ENCODE data around the gene MICALL2.

The MICALL2 gene

GRCh38 chr7:1425292-1426136 is 33.8 kb downstream of the MICALL2 start:
- H3K4me3 ChIP-seq (ENCODE audit: low read depth, low read length) = no peak overlapping the region
- TF ChIP-seq CTCF (IDR thresholded peaks at IDR 0.05; ENCODE audit: low read depth, low read length) = no peak
- in situ Hi-C loops (cut with HindIII; ENCODE audit: low sequenced_read_pairs) = no loop called here
- no peak for DNase-seq (ENCODE audit: low read depth, low spot score)

GRCh38 chr7:1424041-1424440 is 35.2 kb downstream of the MICALL2 start:
- in situ Hi-C loops (cut with HindIII; ENCODE audit: low sequenced_read_pairs) = no loop called here
- no peak for DNase-seq (ENCODE audit: low read depth, low spot score)
- no peak overlapping the region for H3K4me3 ChIP-seq (ENCODE audit: low read depth, low read length)
- TF ChIP-seq CTCF (IDR thresholded peaks at IDR 0.05; ENCODE audit: low read depth, low read length) = no peak

- no peak for TF ChIP-seq CTCF (IDR thresholded peaks at IDR 0.05; ENCODE audit: low read depth, low read length)
- in situ Hi-C loops (cut with HindIII; ENCODE audit: low sequenced_read_pairs) = no loop called here
- no peak overlapping the region for H3K4me3 ChIP-seq (ENCODE audit: low read depth, low read length)
- no peak for DNase-seq (ENCODE audit: low read depth, low spot score)
Observed at GRCh38 chr7:1423264-1423811, 35.9 kb downstream of the MICALL2 start.

- H3K4me3 ChIP-seq (ENCODE audit: low read depth, low read length) = no peak overlapping the region
- no peak for TF ChIP-seq CTCF (IDR thresholded peaks at IDR 0.05; ENCODE audit: low read depth, low read length)
- in situ Hi-C loops (cut with HindIII; ENCODE audit: low sequenced_read_pairs) = no loop called here
- DNase-seq (ENCODE audit: low read depth, low spot score) = no peak
Observed at GRCh38 chr7:1422512-1423263, 36.6 kb downstream of the MICALL2 start.

GRCh38 chr7:1421946-1422345 is 37.3 kb downstream of the MICALL2 start:
- TF ChIP-seq CTCF (IDR thresholded peaks at IDR 0.05; ENCODE audit: low read depth, low read length) = no peak
- no peak overlapping the region for H3K4me3 ChIP-seq (ENCODE audit: low read depth, low read length)
- in situ Hi-C loops (cut with HindIII; ENCODE audit: low sequenced_read_pairs) = no loop called here
- no peak for DNase-seq (ENCODE audit: low read depth, low spot score)

GRCh38 chr7:1421020-1421790 is 38.1 kb downstream of the MICALL2 start:
- in situ Hi-C loops (cut with HindIII; ENCODE audit: low sequenced_read_pairs) = no loop called here
- DNase-seq (ENCODE audit: low read depth, low spot score) = no peak
- TF ChIP-seq CTCF (IDR thresholded peaks at IDR 0.05; ENCODE audit: low read depth, low read length) = no peak
- no peak overlapping the region for H3K4me3 ChIP-seq (ENCODE audit: low read depth, low read length)

Data from astrocyte of the spinal cord (primary cell).